ENCODE measurements around the gene MLEC.
A peak's percentile ranks its signal among the peaks of the same experiment; 100 is the strongest.

MLEC gene

DNA sequence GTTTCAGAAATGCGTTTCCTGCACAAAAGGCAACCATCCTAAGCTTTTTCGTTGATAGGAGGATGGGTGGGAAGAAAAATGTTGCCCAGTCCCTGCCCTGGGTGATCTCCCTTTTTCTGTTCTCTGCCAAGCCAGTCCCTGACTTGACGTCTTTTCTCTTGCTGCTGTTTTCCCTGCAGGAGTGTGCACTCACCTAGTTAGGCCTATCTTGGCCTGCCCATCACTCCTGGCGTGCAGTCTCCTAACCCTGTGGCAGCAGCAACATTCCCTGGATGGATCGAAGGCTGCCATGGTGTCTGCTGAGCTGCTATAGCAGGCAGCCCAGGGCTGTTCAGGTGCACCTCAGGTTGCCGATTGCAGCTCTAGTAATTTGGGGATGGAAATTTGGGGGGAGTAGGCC is 24.5 kb downstream of the MLEC start:
- Histone ChIP-seq H3K9me3 (ENCODE audit: insufficient read depth, low read depth, low read length) (no peaks in the 10 kb centered on the region), H2BK120ac (ENCODE audit: insufficient read depth, low read length, poor library complexity) (no peak overlapping the region), H4K12ac (ENCODE audit: low read depth, low read length) (no peak overlapping the region), H2BK5ac (ENCODE audit: low read depth, low read length, poor library complexity) (no peak overlapping the region), H2BK12ac (ENCODE audit: low read length) (no peak overlapping the region), H3K4me1 (ENCODE audit: control insufficient read depth in 1 of 2, insufficient read depth in 2 of 2, low read length in 2 of 2) (peaks cover 8 to 9% of the 10 kb centered on the region in 2 experiments), H3K9ac (ENCODE audit: low read length) (no peak overlapping the region), H3K4me2 (ENCODE audit: low read length) (peak overlapping the region; percentile 91), H3K4me3 (ENCODE audit: low read depth, low read length) (peak overlapping the region; percentile 31), H3K14ac (ENCODE audit: low read length) (no peak overlapping the region), H3K79me1 (ENCODE audit: low read length) (peaks cover 10% of the 10 kb centered on the region), H3K27me3 (ENCODE audit: insufficient read depth, low read length) (no peaks in the 10 kb centered on the region), H3K4ac (ENCODE audit: low read depth, low read length) (no peak overlapping the region), H3K27ac (ENCODE audit: low read depth, low read length) (no peak overlapping the region), H4K91ac (ENCODE audit: low read depth, low read length) (no peak overlapping the region), H3K36me3 (ENCODE audit: control insufficient read depth in 1 of 2, insufficient read depth in 2 of 2, low read length in 2 of 2) (peaks cover 15 to 20% of the 10 kb centered on the region in 2 experiments), H2AK5ac (ENCODE audit: low read length) (no peak overlapping the region), H3K23ac (ENCODE audit: low read length) (no peak overlapping the region), H3K79me2 (ENCODE audit: control insufficient read depth, insufficient read depth, low read length, poor library complexity) (peaks cover 8% of the 10 kb centered on the region), H4K8ac (ENCODE audit: low read depth, low read length) (no peak overlapping the region), H2AFZ (ENCODE audit: insufficient read depth, low read length, poor library complexity) (no peak overlapping the region), H3K18ac (ENCODE audit: low read length) (no peak overlapping the region)
- no CpG with 5 or more reads among the region's 6 CpGs for WGBS (ENCODE audit: extremely low coverage, insufficient coverage, insufficient read length)
- no peak for DNase-seq

DNA sequence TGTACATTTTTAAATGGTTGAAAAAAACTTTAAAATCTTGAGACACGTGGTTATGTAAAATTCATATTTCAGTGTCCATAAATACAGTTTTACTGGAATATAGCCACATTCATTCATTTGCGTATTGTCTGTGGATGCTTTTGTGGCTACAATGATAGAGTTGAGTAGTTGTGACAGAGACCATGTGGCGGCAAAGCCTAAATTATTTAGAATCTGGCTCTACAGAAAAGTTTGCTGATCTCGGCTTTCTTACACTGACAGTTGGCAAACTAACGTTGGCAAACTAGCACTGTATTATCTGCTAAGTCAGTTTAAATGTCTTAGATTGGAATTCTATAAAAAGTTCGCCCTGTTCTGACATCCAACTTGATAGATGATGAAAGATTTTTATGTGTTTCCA is 25.7 kb downstream of the MLEC start:
- WGBS (ENCODE audit: extremely low coverage, insufficient coverage, insufficient read length), result no CpG with 5 or more reads among the region's 6 CpGs
- H2BK120ac ChIP-seq (ENCODE audit: insufficient read depth, low read length, poor library complexity), result no peak overlapping the region

DNA sequence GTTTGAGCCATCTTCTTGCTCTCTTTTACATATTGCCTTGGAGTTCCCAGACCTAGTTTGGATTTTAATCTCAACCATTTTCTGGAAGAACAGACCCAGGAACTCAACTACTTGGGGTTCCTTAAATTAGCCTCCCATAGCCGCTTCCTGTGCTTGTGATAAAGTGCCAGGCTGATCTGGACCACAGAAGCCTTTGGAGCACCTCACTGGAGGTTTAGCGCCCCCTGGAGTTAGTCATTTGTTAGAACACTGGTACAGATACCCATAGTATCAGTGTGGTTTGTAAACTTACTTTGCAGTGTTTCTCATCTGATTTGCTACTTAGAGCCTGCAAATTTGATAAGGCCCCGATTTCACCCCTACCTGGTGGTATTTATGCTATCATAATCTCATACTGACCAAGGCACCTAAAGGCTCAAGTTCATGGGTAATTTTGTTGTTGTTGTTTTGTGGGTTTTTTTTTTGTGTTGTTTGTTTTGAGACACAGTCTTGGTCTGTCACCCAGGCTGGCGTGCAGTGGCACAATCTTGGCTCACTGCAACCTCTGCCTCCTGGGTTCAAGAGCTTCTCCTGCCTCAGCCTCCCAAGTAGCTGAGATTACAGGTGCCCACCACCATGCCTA is 27.0 kb downstream of the MLEC start:
- Histone ChIP-seq H4K12ac (ENCODE audit: low read depth, low read length) (no peak overlapping the region), H3K27ac (ENCODE audit: low read depth, low read length) (no peak overlapping the region), H3K23ac (ENCODE audit: low read length) (no peak overlapping the region), H2BK12ac (ENCODE audit: low read length) (no peak overlapping the region), H3K9ac (ENCODE audit: low read length) (no peak overlapping the region), H4K8ac (ENCODE audit: low read depth, low read length) (no peak overlapping the region), H2BK5ac (ENCODE audit: low read depth, low read length, poor library complexity) (no peak overlapping the region), H3K14ac (ENCODE audit: low read length) (no peak overlapping the region), H3K4me3 (ENCODE audit: low read depth, low read length) (no peak overlapping the region), H3K36me3 (ENCODE audit: control insufficient read depth in 1 of 2, insufficient read depth in 2 of 2, low read length in 2 of 2) (peaks cover 29 to 37% of the 10 kb centered on the region in 2 experiments), H3K4ac (ENCODE audit: low read depth, low read length) (no peak overlapping the region), H3K4me2 (ENCODE audit: low read length) (no peak overlapping the region), H3K27me3 (ENCODE audit: insufficient read depth, low read length) (no peaks in the 10 kb centered on the region), H3K79me1 (ENCODE audit: low read length) (peaks cover 10% of the 10 kb centered on the region), H2AFZ (ENCODE audit: insufficient read depth, low read length, poor library complexity) (no peak overlapping the region), H3K79me2 (ENCODE audit: control insufficient read depth, insufficient read depth, low read length, poor library complexity) (peaks cover 8% of the 10 kb centered on the region), H3K18ac (ENCODE audit: low read length) (no peak overlapping the region), H2AK5ac (ENCODE audit: low read length) (no peak overlapping the region), H3K4me1 (ENCODE audit: control insufficient read depth in 1 of 2, insufficient read depth in 2 of 2, low read length in 2 of 2) (peaks cover 8 to 9% of the 10 kb centered on the region in 2 experiments), H2BK120ac (ENCODE audit: insufficient read depth, low read length, poor library complexity) (no peak overlapping the region), H3K9me3 (ENCODE audit: insufficient read depth, low read depth, low read length) (no peaks in the 10 kb centered on the region), H4K91ac (ENCODE audit: low read depth, low read length) (no peak overlapping the region)
- peak; percentile 61 to 92 for DNase-seq
- no CpG with 5 or more reads among the region's 4 CpGs for WGBS (ENCODE audit: extremely low coverage, insufficient coverage, insufficient read length)

More for the DNA sequence above, 25.7 kb downstream of the MLEC start:
- no peak overlapping the region for H4K12ac ChIP-seq (ENCODE audit: low read depth, low read length)
- no peak overlapping the region for H3K27ac ChIP-seq (ENCODE audit: low read depth, low read length)
- H3K27me3 ChIP-seq (ENCODE audit: insufficient read depth, low read length), result no peaks in the 10 kb centered on the region
- no peak overlapping the region for H3K9ac ChIP-seq (ENCODE audit: low read length)
- no peak overlapping the region for H2AK5ac ChIP-seq (ENCODE audit: low read length)
- H3K4ac ChIP-seq (ENCODE audit: low read depth, low read length), result no peak overlapping the region
- H3K79me1 ChIP-seq (ENCODE audit: low read length), result peaks cover 10% of the 10 kb centered on the region
- no peak overlapping the region for H2BK5ac ChIP-seq (ENCODE audit: low read depth, low read length, poor library complexity)
- H4K91ac ChIP-seq (ENCODE audit: low read depth, low read length), result no peak overlapping the region
- H3K79me2 ChIP-seq (ENCODE audit: control insufficient read depth, insufficient read depth, low read length, poor library complexity), result peaks cover 8% of the 10 kb centered on the region
- no peak overlapping the region for H2BK12ac ChIP-seq (ENCODE audit: low read length)
- no peak for DNase-seq
- H3K4me3 ChIP-seq (ENCODE audit: low read depth, low read length), result no peak overlapping the region
- H3K14ac ChIP-seq (ENCODE audit: low read length), result no peak overlapping the region
- no peak overlapping the region for H4K8ac ChIP-seq (ENCODE audit: low read depth, low read length)
- H3K23ac ChIP-seq (ENCODE audit: low read length), result no peak overlapping the region
- peaks cover 8 to 9% of the 10 kb centered on the region in 2 experiments for H3K4me1 ChIP-seq (ENCODE audit: control insufficient read depth in 1 of 2, insufficient read depth in 2 of 2, low read length in 2 of 2)
- no peaks in the 10 kb centered on the region for H3K9me3 ChIP-seq (ENCODE audit: insufficient read depth, low read depth, low read length)
- no peak overlapping the region for H2AFZ ChIP-seq (ENCODE audit: insufficient read depth, low read length, poor library complexity)
- H3K4me2 ChIP-seq (ENCODE audit: low read length), result no peak overlapping the region
- no peak overlapping the region for H3K18ac ChIP-seq (ENCODE audit: low read length)
- H3K36me3 ChIP-seq (ENCODE audit: control insufficient read depth in 1 of 2, insufficient read depth in 2 of 2, low read length in 2 of 2), result peaks cover 25 to 28% of the 10 kb centered on the region in 2 experiments

DNA sequence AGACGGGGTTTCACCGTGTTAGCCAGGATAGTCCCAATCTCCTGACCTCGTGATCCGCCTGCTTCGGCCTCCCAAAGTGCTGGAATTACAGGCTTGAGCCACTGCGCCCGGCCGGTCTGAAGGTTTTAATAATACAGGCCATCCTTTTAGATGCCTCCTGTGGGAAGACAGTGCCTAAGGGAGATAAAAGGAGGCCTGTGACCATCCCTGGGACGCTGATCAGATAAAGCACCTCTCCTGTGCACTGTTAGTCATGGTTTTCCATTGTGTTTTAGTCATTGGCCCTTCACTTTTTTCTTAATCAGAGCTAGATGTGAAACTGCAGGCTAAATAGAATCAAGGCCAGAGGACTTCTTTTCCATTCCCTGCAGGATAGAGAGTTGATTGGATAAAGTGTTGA is 31.1 kb downstream of the MLEC start:
- Histone ChIP-seq H3K14ac (ENCODE audit: low read length) (no peak overlapping the region), H3K23ac (ENCODE audit: low read length) (no peak overlapping the region), H2AK5ac (ENCODE audit: low read length) (no peak overlapping the region), H2AFZ (ENCODE audit: insufficient read depth, low read length, poor library complexity) (no peak overlapping the region), H4K91ac (ENCODE audit: low read depth, low read length) (no peak overlapping the region), H3K27ac (ENCODE audit: low read depth, low read length) (no peak overlapping the region), H2BK120ac (ENCODE audit: insufficient read depth, low read length, poor library complexity) (no peak overlapping the region), H3K4me1 (ENCODE audit: control insufficient read depth in 1 of 2, insufficient read depth in 2 of 2, low read length in 2 of 2) (no peaks in the 10 kb centered on the region), H3K4ac (ENCODE audit: low read depth, low read length) (no peak overlapping the region), H4K12ac (ENCODE audit: low read depth, low read length) (no peak overlapping the region), H2BK12ac (ENCODE audit: low read length) (no peak overlapping the region), H3K18ac (ENCODE audit: low read length) (no peak overlapping the region), H4K8ac (ENCODE audit: low read depth, low read length) (no peak overlapping the region), H3K79me2 (ENCODE audit: control insufficient read depth, insufficient read depth, low read length, poor library complexity) (no peaks in the 10 kb centered on the region), H2BK5ac (ENCODE audit: low read depth, low read length, poor library complexity) (no peak overlapping the region), H3K27me3 (ENCODE audit: insufficient read depth, low read length) (no peaks in the 10 kb centered on the region), H3K4me3 (ENCODE audit: low read depth, low read length) (no peak overlapping the region), H3K4me2 (ENCODE audit: low read length) (no peak overlapping the region), H3K79me1 (ENCODE audit: low read length) (no peaks in the 10 kb centered on the region), H3K9me3 (ENCODE audit: insufficient read depth, low read depth, low read length) (no peaks in the 10 kb centered on the region), H3K36me3 (ENCODE audit: control insufficient read depth in 1 of 2, insufficient read depth in 2 of 2, low read length in 2 of 2) (peaks cover 51 to 70% of the 10 kb centered on the region in 2 experiments), H3K9ac (ENCODE audit: low read length) (no peak overlapping the region)
- WGBS (ENCODE audit: extremely low coverage, insufficient coverage, insufficient read length), result no CpG with 5 or more reads among the region's 9 CpGs
- DNase-seq, result no peak
